C4-2B (cell line): ENCODE data around the gene ABCG2.

Source experiments
- ZFX ChIP-seq: fragments of 450-650 bp; IDR thresholded peaks from 2 replicates; pipeline ENCODE4 v1.6.1; 2017
- TF ChIP-seq, protein P1 (sequence below): fragments of 450-650 bp; conservative IDR thresholded peaks from 2 replicates; pipeline ENCODE4 v1.5.1; 2017; ENCODE audit warnings: mild to moderate bottlenecking

DNA sequence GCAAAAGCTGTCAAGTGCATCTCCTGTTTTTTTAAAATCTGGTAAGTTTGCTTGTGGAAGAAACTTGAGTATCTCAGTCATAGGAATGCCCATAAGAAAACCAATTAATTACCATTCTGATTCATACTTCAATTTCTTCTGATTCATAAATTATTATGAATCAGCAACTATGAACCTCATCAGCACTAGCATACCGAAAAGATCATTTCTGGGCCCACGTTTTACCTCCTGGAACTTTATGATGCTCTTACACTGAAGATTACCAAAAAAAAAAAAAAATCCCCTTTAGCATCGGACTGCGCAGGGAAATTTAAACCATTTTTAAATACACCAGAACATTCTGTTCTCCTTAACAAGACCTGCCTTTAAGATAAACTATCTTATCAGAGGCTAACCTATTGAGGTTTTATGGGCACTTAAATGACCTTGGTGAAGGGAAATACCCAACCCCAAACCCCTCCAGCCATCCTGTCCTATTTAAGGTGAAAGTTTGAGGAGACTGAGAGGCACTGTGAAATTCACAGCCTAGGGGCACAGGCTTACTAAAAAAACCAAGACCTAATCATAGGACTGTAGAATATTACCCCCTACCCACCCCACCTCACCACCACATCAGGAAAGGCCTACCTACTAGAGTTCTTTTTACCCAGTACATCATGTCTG lies 38.2 kb upstream of the ABCG2 start:
- TF ChIP-seq, protein P1, sequence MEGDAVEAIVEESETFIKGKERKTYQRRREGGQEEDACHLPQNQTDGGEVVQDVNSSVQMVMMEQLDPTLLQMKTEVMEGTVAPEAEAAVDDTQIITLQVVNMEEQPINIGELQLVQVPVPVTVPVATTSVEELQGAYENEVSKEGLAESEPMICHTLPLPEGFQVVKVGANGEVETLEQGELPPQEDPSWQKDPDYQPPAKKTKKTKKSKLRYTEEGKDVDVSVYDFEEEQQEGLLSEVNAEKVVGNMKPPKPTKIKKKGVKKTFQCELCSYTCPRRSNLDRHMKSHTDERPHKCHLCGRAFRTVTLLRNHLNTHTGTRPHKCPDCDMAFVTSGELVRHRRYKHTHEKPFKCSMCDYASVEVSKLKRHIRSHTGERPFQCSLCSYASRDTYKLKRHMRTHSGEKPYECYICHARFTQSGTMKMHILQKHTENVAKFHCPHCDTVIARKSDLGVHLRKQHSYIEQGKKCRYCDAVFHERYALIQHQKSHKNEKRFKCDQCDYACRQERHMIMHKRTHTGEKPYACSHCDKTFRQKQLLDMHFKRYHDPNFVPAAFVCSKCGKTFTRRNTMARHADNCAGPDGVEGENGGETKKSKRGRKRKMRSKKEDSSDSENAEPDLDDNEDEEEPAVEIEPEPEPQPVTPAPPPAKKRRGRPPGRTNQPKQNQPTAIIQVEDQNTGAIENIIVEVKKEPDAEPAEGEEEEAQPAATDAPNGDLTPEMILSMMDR = no peak
- no peak for TF ChIP-seq ZFX
